PFSK-1 (cell line): Measurements from ENCODE around the gene PHACTR1.

Experiments used
- FOXP2 ChIP-seq: optimal IDR thresholded peaks from 2 replicates; pipeline ENCODE3; 2011; ENCODE audit warnings: borderline replicate concordance, control low read depth, inconsistent platforms; ENCODE audit not compliant: insufficient read depth; ENCODE audit errors: extremely low read length, extremely low read depth
- POLR2AphosphoS5 ChIP-seq: IDR thresholded peaks from 2 replicates; pipeline ENCODE4 v1.6.1; 2012; ENCODE audit warnings: low read depth, mild to moderate bottlenecking, control low read depth, low read length, moderate library complexity
- REST ChIP-seq, 2 experiments: IDR thresholded peaks; 2 replicates each; pipeline versions ENCODE4 v1.6.1 to v1.8.0; 2011 to 2012; ENCODE audit warnings: low read depth in 2 of 2, low read length in 2 of 2, control low read depth in 1 of 2, inconsistent platforms in 1 of 2, mild to moderate bottlenecking in 1 of 2, moderate library complexity in 1 of 2; ENCODE audit not compliant: insufficient read depth in 1 of 2
- SIN3A ChIP-seq: IDR thresholded peaks from 2 replicates; pipeline ENCODE4 v1.6.1; 2012; ENCODE audit warnings: mild to moderate bottlenecking, low read length, moderate library complexity, borderline replicate concordance; ENCODE audit not compliant: insufficient read depth
- TAF1 ChIP-seq: IDR thresholded peaks from 2 replicates; pipeline ENCODE4 v1.6.1; 2012; ENCODE audit warnings: low read length, control low read depth, borderline replicate concordance; ENCODE audit not compliant: insufficient read depth

The PHACTR1 gene

GRCh38 chr6:13194852-13195251, 478.3 kb downstream of the PHACTR1 start:
- TF ChIP-seq POLR2AphosphoS5 (no peak), FOXP2 (no peak), TAF1 (no peak), REST (IDR thresholded peaks at IDR 0.05; ENCODE audit: insufficient read depth in 1 of 2, low read depth in 2 of 2, low read length in 2 of 2) (no peak), SIN3A (no peak)

- TF ChIP-seq SIN3A, result no peak
- TF ChIP-seq TAF1, result no peak
- TF ChIP-seq FOXP2, result no peak
- TF ChIP-seq REST (IDR thresholded peaks at IDR 0.05; ENCODE audit: insufficient read depth in 1 of 2, low read depth in 2 of 2, low read length in 2 of 2), result no peak
- TF ChIP-seq POLR2AphosphoS5, result no peak
These were observed 479.2 kb downstream of the PHACTR1 start for GRCh38 chr6:13195803-13196202.

GRCh38 chr6:13198168-13198567, 481.6 kb downstream of the PHACTR1 start:
- TF ChIP-seq TAF1 (no peak), POLR2AphosphoS5 (no peak), SIN3A (no peak), FOXP2 (no peak), REST (IDR thresholded peaks at IDR 0.05; ENCODE audit: insufficient read depth in 1 of 2, low read depth in 2 of 2, low read length in 2 of 2) (no peak)

GRCh38 chr6:13201336-13201735, 484.8 kb downstream of the PHACTR1 start:
- no peak for TF ChIP-seq TAF1

- TF ChIP-seq POLR2AphosphoS5 (no peak), REST (IDR thresholded peaks at IDR 0.05; ENCODE audit: insufficient read depth in 1 of 2, low read depth in 2 of 2, low read length in 2 of 2) (no peak), SIN3A (no peak)
These were observed 486.6 kb downstream of the PHACTR1 start for GRCh38 chr6:13203145-13203544.

GRCh38 chr6:13205106-13205505, 488.5 kb downstream of the PHACTR1 start:
- no peak for TF ChIP-seq SIN3A
- TF ChIP-seq FOXP2, result no peak
- TF ChIP-seq REST (IDR thresholded peaks at IDR 0.05; ENCODE audit: insufficient read depth in 1 of 2, low read depth in 2 of 2, low read length in 2 of 2), result no peak
- TF ChIP-seq TAF1, result no peak
- no peak for TF ChIP-seq POLR2AphosphoS5
